Fibroblast of lung (primary cell): ENCODE results near the gene RNASE3. TPM values are rescaled to one million over a fixed set of nuclear protein-coding genes. Genes with fewer than 3 reads are reported as not detected.
"Not testable (repeated sequence)": the region's sequence is repeated elsewhere in the genome, so short reads cannot be mapped to it uniquely, and the experiment has no call there.

Source experiments
- DNase-seq, 2 donors: peaks; one replicate each; pipeline versions ENCODE4 v3.0.0 to v3.0.0-alpha.2; 2010; ENCODE audit warnings: low read depth in 2 of 2
- H2AFZ ChIP-seq: 2 replicates; pipeline ENCODE4 v1.5.1; 2012; ENCODE audit warnings: low read length, control low read depth, inconsistent platforms
- H3K27ac ChIP-seq: 2 replicates; pipeline ENCODE4 v1.5.1; 2011; ENCODE audit warnings: low read length, control low read depth; ENCODE audit not compliant: insufficient read depth
- H3K27me3 ChIP-seq: 2 replicates; pipeline ENCODE4 v1.5.1; 2011; ENCODE audit warnings: mild to moderate bottlenecking, low read length; ENCODE audit not compliant: control insufficient read depth, insufficient read depth
- H3K36me3 ChIP-seq: 2 replicates; pipeline ENCODE4 v1.5.1; 2011; ENCODE audit warnings: low read length; ENCODE audit not compliant: control insufficient read depth, insufficient read depth
- H3K4me1 ChIP-seq: 2 replicates; pipeline ENCODE4 v1.5.1; 2011; ENCODE audit warnings: low read length; ENCODE audit not compliant: control insufficient read depth, insufficient read depth; ENCODE audit errors: extremely low read depth
- H3K4me2 ChIP-seq: 2 replicates; pipeline ENCODE4 v1.5.1; 2011; ENCODE audit warnings: low read length, control low read depth; ENCODE audit not compliant: insufficient read depth; ENCODE audit errors: extremely low read depth
- H3K4me3 ChIP-seq, 4 experiments: fragments of 200-600 bp in 1 of 4; sonication (generic) in 1 of 4; replicated peaks in 1 of 4; 2 replicates each; pipeline ENCODE4 v1.5.1; 2011 to 2016; ENCODE audit warnings: low read length in 4 of 4, low read depth in 3 of 4, mild to moderate bottlenecking in 3 of 4, control low read depth in 2 of 4, inconsistent platforms in 1 of 4, mixed read lengths in 1 of 4; ENCODE audit not compliant: insufficient read depth in 1 of 4; ENCODE audit errors: control extremely low read depth in 1 of 4
- H3K79me2 ChIP-seq: 2 replicates; pipeline ENCODE4 v1.5.1; 2012; ENCODE audit warnings: mild to moderate bottlenecking, low read length, inconsistent platforms; ENCODE audit not compliant: control insufficient read depth, insufficient read depth
- H3K9ac ChIP-seq: 2 replicates; pipeline ENCODE4 v1.5.1; 2011; ENCODE audit warnings: mild to moderate bottlenecking, low read length, control low read depth; ENCODE audit not compliant: insufficient read depth
- H3K9me3 ChIP-seq: 2 replicates; pipeline ENCODE4 v1.5.1; 2012; ENCODE audit warnings: low read depth, low read length; ENCODE audit not compliant: control insufficient read depth, insufficient read depth
- H4K20me1 ChIP-seq: 2 replicates; pipeline ENCODE4 v1.5.1; 2011; ENCODE audit warnings: low read length; ENCODE audit not compliant: control insufficient read depth, insufficient read depth; ENCODE audit errors: extremely low read depth
- EZH2 ChIP-seq: IDR thresholded peaks from 2 replicates; pipeline ENCODE4 v1.5.1; 2012; ENCODE audit warnings: low read length, control low read depth, mild to moderate bottlenecking; ENCODE audit errors: missing control alignments
- polyA plus RNA-seq, 2 donors: library from polyadenylated mRNA; depleted of rRNA in 1 of 2; stranded (reverse) in 1 of 2; unstranded in 1 of 2; fragments of >200 nt; gene quantifications; 2 replicates each; pipeline ENCODE4 v1.2.1, GENCODE V29; 2011 to 2012; ENCODE audit warnings: missing spikeins in 1 of 2
- total RNA-seq: library from RNA; depleted of rRNA; stranded (reverse); fragments of >200 nt; gene quantifications from 2 replicates; pipeline ENCODE4 v1.2.1, GENCODE V29; 2014
- TF ChIP-seq, protein P1 (sequence below), 2 donors: IDR thresholded peaks in 1 of 2; conservative IDR thresholded peaks in 1 of 2; 1 replicate in 1 of 2; 2 replicates in 1 of 2; pipeline ENCODE4 v1.5.1; 2011 to 2012; ENCODE audit warnings: low read length in 2 of 2, control low read depth in 1 of 2, inconsistent platforms in 1 of 2, low read depth in 1 of 2, mild to moderate bottlenecking in 1 of 2

Gene RNASE3
- total and polyA plus RNA-seq, 2 donors (not counting 1 experiment from before 2014, with no cell fraction given): not detected

DNA sequence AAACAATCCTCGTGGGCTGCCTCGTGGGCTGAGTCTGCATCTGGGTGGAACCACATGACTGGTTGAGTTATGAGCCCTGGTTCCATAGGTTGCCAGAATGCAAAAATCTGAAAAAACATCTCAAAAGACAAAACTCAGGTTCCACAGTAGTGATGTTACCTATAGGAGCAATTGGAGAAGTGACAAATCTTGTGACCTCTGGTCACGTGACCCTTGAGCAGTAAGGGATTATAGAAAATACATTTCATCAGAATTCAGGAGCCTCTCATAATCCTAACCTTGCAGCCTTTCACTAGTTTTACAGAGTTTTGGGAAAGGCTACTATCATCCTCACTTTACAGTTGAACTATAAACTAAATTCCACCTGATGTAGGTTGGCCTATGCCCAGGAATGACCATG lies 12.5 kb upstream of the RNASE3 start:
- Histone ChIP-seq H3K27ac (no peak overlapping the region), H3K79me2 (no peaks in the 10 kb centered on the region), H3K36me3 (no peaks in the 10 kb centered on the region), H2AFZ (no peak overlapping the region), H3K4me1 (no peaks in the 10 kb centered on the region), H3K27me3 (no peaks in the 10 kb centered on the region), H3K4me3 (no peak overlapping the region), H4K20me1 (no peaks in the 10 kb centered on the region), H3K9ac (no peak overlapping the region), H3K4me2 (no peak overlapping the region), H3K9me3 (no peaks in the 10 kb centered on the region)
- DNase-seq: no peak
- TF ChIP-seq EZH2: no peak
- TF ChIP-seq, protein P1, sequence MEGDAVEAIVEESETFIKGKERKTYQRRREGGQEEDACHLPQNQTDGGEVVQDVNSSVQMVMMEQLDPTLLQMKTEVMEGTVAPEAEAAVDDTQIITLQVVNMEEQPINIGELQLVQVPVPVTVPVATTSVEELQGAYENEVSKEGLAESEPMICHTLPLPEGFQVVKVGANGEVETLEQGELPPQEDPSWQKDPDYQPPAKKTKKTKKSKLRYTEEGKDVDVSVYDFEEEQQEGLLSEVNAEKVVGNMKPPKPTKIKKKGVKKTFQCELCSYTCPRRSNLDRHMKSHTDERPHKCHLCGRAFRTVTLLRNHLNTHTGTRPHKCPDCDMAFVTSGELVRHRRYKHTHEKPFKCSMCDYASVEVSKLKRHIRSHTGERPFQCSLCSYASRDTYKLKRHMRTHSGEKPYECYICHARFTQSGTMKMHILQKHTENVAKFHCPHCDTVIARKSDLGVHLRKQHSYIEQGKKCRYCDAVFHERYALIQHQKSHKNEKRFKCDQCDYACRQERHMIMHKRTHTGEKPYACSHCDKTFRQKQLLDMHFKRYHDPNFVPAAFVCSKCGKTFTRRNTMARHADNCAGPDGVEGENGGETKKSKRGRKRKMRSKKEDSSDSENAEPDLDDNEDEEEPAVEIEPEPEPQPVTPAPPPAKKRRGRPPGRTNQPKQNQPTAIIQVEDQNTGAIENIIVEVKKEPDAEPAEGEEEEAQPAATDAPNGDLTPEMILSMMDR (conservative IDR thresholded peaks at IDR 0.05 in 1 of 2, IDR thresholded peaks at IDR 0.05 in 1 of 2; ENCODE audit: low read depth in 1 of 2, low read length in 2 of 2): no peak

DNA sequence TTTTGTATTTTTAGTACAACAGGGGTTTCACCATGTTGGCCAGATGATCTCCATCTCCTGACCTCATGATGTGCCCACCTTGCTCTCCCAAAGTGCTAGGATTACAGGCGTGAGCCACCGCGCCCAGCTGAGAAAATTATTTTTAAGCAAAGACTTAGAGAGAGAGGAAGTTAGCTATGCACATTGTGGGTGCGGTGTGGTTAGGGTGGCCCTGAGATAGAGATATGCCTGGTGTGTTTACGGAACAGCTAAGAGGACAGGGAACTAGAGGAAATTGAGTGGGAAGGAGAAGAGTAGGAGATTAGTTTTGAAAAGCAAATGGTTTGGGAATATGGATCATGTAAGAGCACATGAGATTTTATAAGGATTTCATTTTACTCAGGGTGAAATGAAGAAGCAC lies 10.0 kb upstream of the RNASE3 start:
- H3K27ac ChIP-seq, H3K27me3 ChIP-seq, H3K4me1 ChIP-seq, H3K79me2 ChIP-seq, DNase-seq, H3K4me3 ChIP-seq, H3K9ac ChIP-seq, H2AFZ ChIP-seq, H3K36me3 ChIP-seq, H4K20me1 ChIP-seq, H3K9me3 ChIP-seq, H3K4me2 ChIP-seq: not testable (repeated sequence)

DNA sequence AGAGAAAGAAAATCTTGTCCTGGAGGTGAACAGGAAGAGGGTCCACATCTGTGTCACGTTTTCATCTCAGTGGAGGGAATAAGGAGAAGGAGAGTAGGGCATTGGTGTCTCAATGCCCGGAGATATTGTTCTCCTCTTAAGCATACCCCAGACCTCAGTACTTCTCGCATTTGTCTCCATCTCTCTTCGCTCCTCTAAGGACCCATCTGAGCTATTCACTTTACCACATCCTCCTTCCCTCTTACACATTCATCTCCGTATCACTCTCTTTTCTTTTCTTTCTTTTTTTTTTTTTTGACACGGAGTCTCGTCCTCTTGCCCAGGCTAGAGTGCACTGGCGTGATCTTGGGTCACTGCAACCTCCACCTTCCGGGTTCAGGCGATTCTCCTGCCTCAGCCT lies 8.4 kb upstream of the RNASE3 start:
- not testable (repeated sequence) for H3K27ac ChIP-seq, H3K9me3 ChIP-seq, H3K79me2 ChIP-seq, H4K20me1 ChIP-seq, H2AFZ ChIP-seq, H3K27me3 ChIP-seq, H3K9ac ChIP-seq, H3K4me1 ChIP-seq, H3K36me3 ChIP-seq, H3K4me2 ChIP-seq, H3K4me3 ChIP-seq, DNase-seq

DNA sequence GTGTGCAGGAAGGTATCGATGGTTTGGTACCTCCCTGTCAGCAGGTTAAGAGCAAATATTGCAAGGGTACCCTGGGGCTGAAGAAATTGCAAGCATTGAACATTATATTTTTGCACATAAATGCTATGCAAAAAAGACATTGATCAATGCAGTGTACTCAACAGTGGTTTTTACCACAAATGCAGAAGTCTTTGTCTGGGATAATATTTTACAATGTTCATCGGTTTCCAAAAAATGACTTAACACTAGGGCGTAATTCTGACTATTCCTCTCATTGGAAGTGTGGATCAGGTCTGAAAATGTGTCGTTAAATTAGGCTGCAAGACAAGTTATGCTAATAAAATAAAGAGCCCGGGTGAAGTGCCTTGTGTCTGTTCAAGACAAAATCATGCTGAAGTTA lies 2.8 kb upstream of the RNASE3 start:
- not testable (repeated sequence) for DNase-seq, H3K4me2 ChIP-seq, H3K79me2 ChIP-seq, H3K4me1 ChIP-seq, H3K27ac ChIP-seq, H3K9me3 ChIP-seq, H3K27me3 ChIP-seq, H4K20me1 ChIP-seq, H3K36me3 ChIP-seq, H3K9ac ChIP-seq, H2AFZ ChIP-seq, H3K4me3 ChIP-seq

DNA sequence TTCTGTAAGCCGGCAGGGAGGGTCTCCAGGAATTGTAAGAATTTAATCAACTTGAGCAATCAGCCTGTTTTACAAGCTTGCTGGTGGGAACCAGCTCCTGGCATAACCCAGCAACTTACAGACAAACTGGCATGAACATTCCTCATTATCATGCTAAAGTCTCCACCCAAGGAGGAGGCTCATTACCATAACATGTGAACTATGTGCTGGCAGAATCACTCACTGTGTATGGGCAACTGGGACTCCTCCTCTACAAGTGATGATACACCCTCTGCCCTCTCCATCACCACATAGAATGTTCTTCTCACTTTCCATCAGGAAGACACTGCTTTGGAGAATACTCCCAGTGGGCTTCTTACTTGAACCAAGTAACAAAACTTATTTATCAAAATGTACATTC lies 4.1 kb downstream of the RNASE3 start:
- H3K4me1 ChIP-seq, H3K9ac ChIP-seq, H3K27ac ChIP-seq, H3K4me2 ChIP-seq, H3K27me3 ChIP-seq, H3K4me3 ChIP-seq, H3K79me2 ChIP-seq, DNase-seq, H3K9me3 ChIP-seq, H4K20me1 ChIP-seq, H2AFZ ChIP-seq, H3K36me3 ChIP-seq: not testable (repeated sequence)
